ENCODE results near the gene RNF220.
A peak's percentile ranks its signal among the peaks of the same experiment; 100 is the strongest.

The RNF220 gene

GRCh38 chr1:44388551-44388950 is 16.5 kb upstream of the RNF220 start:
- no peak for DNase-seq
- Mint-ChIP-seq H3K27ac (no peak overlapping the region), H3K27me3 (peaks cover 0 to 7% of the 10 kb centered on the region in 2 donors), H3K36me3 (ENCODE audit: insufficient read depth) (no peaks in the 10 kb centered on the region), H3K4me3 (no peak overlapping the region), H3K4me1 (ENCODE audit: low read depth in 2 of 2) (no peaks in the 10 kb centered on the region), H3K9me3 (no peaks in the 10 kb centered on the region)
- ATAC-seq (replicated peaks), result no peak

GRCh38 chr1:44389437-44389836 is 15.6 kb upstream of the RNF220 start:
- no peak overlapping the region for H3K27ac Mint-ChIP-seq
- no peak for DNase-seq
- H3K9me3 Mint-ChIP-seq, result no peaks in the 10 kb centered on the region
- H3K4me3 Mint-ChIP-seq, result no peak overlapping the region
- H3K4me1 Mint-ChIP-seq (ENCODE audit: low read depth in 2 of 2), result no peaks in the 10 kb centered on the region
- ATAC-seq (replicated peaks), result no peak
- peaks cover 6 to 12% of the 10 kb centered on the region in 2 donors for H3K27me3 Mint-ChIP-seq
- no peaks in the 10 kb centered on the region for H3K36me3 Mint-ChIP-seq (ENCODE audit: insufficient read depth)

- no peak for ATAC-seq (replicated peaks)
- Mint-ChIP-seq H3K4me3 (no peak overlapping the region), H3K36me3 (ENCODE audit: insufficient read depth) (no peaks in the 10 kb centered on the region), H3K27me3 (peaks cover 14 to 17% of the 10 kb centered on the region in 2 donors), H3K27ac (no peak overlapping the region), H3K4me1 (ENCODE audit: low read depth in 2 of 2) (no peaks in the 10 kb centered on the region), H3K9me3 (no peaks in the 10 kb centered on the region)
- no peak for DNase-seq
These were observed 14.8 kb upstream of the RNF220 start for GRCh38 chr1:44390277-44390676.

GRCh38 chr1:44401256-44402228 is 3.5 kb upstream of the RNF220 start:
- Mint-ChIP-seq H3K9me3 (no peaks in the 10 kb centered on the region), H3K27me3 (peaks cover 57 to 64% of the 10 kb centered on the region in 2 donors), H3K4me1 (ENCODE audit: low read depth in 2 of 2) (peaks cover 11 to 16% of the 10 kb centered on the region in 2 donors), H3K36me3 (ENCODE audit: insufficient read depth) (peaks cover 7% of the 10 kb centered on the region), H3K4me3 (no peak overlapping the region), H3K27ac (no peak overlapping the region)
- ATAC-seq (replicated peaks), result no peak
- DNase-seq, result no peak

GRCh38 chr1:44405798-44406736 is 1.0 kb downstream of the RNF220 start:
- Mint-ChIP-seq H3K4me3 (peak overlapping the region; percentile 91 to 94), H3K4me1 (ENCODE audit: low read depth in 2 of 2) (peaks cover 18 to 36% of the 10 kb centered on the region in 2 donors), H3K27ac (peak overlapping the region; percentile 38 to 80), H3K27me3 (peaks cover 29 to 54% of the 10 kb centered on the region in 2 donors), H3K36me3 (ENCODE audit: insufficient read depth) (peaks cover 21% of the 10 kb centered on the region), H3K9me3 (no peaks in the 10 kb centered on the region)
- peak; percentile 72 for ATAC-seq (replicated peaks)
- peak; percentile 18 to 31 (median 20) for DNase-seq

- H3K27me3 Mint-ChIP-seq, result peaks cover 21 to 45% of the 10 kb centered on the region in 2 donors
These were observed 1.8 kb downstream of the RNF220 start for GRCh38 chr1:44406737-44407429.

GRCh38 chr1:44407430-44408211 is 2.6 kb downstream of the RNF220 start:
- Mint-ChIP-seq H3K4me1 (ENCODE audit: low read depth in 2 of 2) (peaks cover 18 to 36% of the 10 kb centered on the region in 2 donors), H3K27me3 (peaks cover 14 to 38% of the 10 kb centered on the region in 2 donors), H3K36me3 (ENCODE audit: insufficient read depth) (peaks cover 21% of the 10 kb centered on the region), H3K4me3 (peak overlapping the region; percentile 91 to 94), H3K9me3 (no peaks in the 10 kb centered on the region), H3K27ac (no peak overlapping the region)
- DNase-seq, result no peak
- no peak for ATAC-seq (replicated peaks)

More at GRCh38 chr1:44406737-44407429, 1.8 kb downstream of the RNF220 start:
- Mint-ChIP-seq H3K36me3 (ENCODE audit: insufficient read depth) (peaks cover 21% of the 10 kb centered on the region), H3K4me3 (peak overlapping the region; percentile 91 to 94), H3K4me1 (ENCODE audit: low read depth in 2 of 2) (peaks cover 18 to 36% of the 10 kb centered on the region in 2 donors), H3K9me3 (no peaks in the 10 kb centered on the region), H3K27ac (no peak overlapping the region)
- ATAC-seq (replicated peaks) (peak; percentile 34), DNase-seq (peak in 1 of 3 experiments; percentile 25)

GRCh38 chr1:44408212-44408582 is 3.1 kb downstream of the RNF220 start:
- Mint-ChIP-seq H3K27me3 (peaks cover 8 to 32% of the 10 kb centered on the region in 2 donors), H3K4me3 (peak overlapping the region; percentile 68), H3K9me3 (no peaks in the 10 kb centered on the region), H3K27ac (peak overlapping the region in 1 of 2 donors; percentile 14), H3K36me3 (ENCODE audit: insufficient read depth) (peaks cover 21% of the 10 kb centered on the region), H3K4me1 (ENCODE audit: low read depth in 2 of 2) (peaks cover 18 to 36% of the 10 kb centered on the region in 2 donors)
- ATAC-seq (replicated peaks) (no peak), DNase-seq (no peak)

- Mint-ChIP-seq H3K27ac (peak overlapping the region in 1 of 2 donors; percentile 14), H3K27me3 (peaks cover 7 to 30% of the 10 kb centered on the region in 2 donors), H3K36me3 (ENCODE audit: insufficient read depth) (peaks cover 21% of the 10 kb centered on the region), H3K4me3 (peak overlapping the region; percentile 68), H3K4me1 (ENCODE audit: low read depth in 2 of 2) (peaks cover 18 to 36% of the 10 kb centered on the region in 2 donors), H3K9me3 (no peaks in the 10 kb centered on the region)
- DNase-seq (no peak), ATAC-seq (replicated peaks) (no peak)
These were observed 3.9 kb downstream of the RNF220 start for GRCh38 chr1:44408632-44409602.

GRCh38 chr1:44409757-44410156 is 4.7 kb downstream of the RNF220 start:
- Mint-ChIP-seq H3K27me3 (peaks cover 7 to 28% of the 10 kb centered on the region in 2 donors), H3K36me3 (ENCODE audit: insufficient read depth) (peaks cover 21% of the 10 kb centered on the region), H3K4me3 (no peak overlapping the region), H3K27ac (no peak overlapping the region), H3K9me3 (no peaks in the 10 kb centered on the region), H3K4me1 (ENCODE audit: low read depth in 2 of 2) (peaks cover 18 to 36% of the 10 kb centered on the region in 2 donors)
- ATAC-seq (replicated peaks) (no peak), DNase-seq (no peak)

- DNase-seq, result no peak
- H3K4me3 Mint-ChIP-seq, result no peak overlapping the region
- peaks cover 0 to 7% of the 10 kb centered on the region in 2 donors for H3K27me3 Mint-ChIP-seq
- peaks cover 13% of the 10 kb centered on the region for H3K36me3 Mint-ChIP-seq (ENCODE audit: insufficient read depth)
- no peak for ATAC-seq (replicated peaks)
- H3K27ac Mint-ChIP-seq, result no peak overlapping the region
- H3K4me1 Mint-ChIP-seq (ENCODE audit: low read depth in 2 of 2), result peaks cover 4 to 17% of the 10 kb centered on the region in 2 donors
- H3K9me3 Mint-ChIP-seq, result no peaks in the 10 kb centered on the region
These were observed 6.8 kb downstream of the RNF220 start for GRCh38 chr1:44411861-44412260.

All from effector memory CD8-positive, alpha-beta T cell (primary cell).